Measurements from ENCODE around the gene EYA2. TPM values are rescaled to one million over a fixed set of nuclear protein-coding genes. Genes with fewer than 3 reads are reported as not detected.

EYA2 gene
- total RNA-seq, 1 experiment from 2014 or later, result 0.74 TPM

DNA sequence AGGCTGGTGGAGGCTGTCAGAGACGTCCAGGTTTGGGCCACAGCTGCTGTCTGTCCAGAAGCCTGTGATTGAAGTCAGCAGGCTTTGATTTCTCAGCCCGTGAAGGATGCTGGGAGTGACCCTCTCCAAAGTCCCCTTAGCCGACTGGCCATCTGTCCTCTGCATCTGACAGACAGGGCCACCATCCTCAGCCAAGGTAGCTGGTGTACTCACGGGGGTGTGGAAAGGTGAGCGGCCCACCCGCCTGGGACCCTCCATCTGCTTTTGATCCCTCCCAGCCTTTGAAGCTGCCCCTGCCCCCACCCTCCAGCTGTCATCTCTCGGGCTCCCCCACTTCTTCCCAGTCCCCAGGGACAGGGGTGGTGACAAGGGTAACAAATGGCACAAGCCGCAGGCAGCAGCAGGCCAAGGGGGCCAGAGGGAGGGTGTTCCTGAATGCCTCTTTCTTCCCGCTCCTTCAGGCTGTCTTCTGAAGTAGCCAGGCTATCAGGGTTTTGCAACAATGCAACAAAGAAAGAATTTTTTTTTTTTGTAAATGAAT lies 84.4 kb downstream of the EYA2 start:
- peak overlapping the region in 2 of 3 experiments; percentile 60 to 87; a peak in 3 of 7 replicates for H3K27ac Mint-ChIP-seq

More for the DNA sequence above, 84.4 kb downstream of the EYA2 start:
- Histone ChIP-seq H3K23me2 (ENCODE audit: insufficient read length, low read depth, low read length, poor library complexity, severe bottlenecking) (no peaks in the 10 kb centered on the region), H2BK12ac (ENCODE audit: insufficient read length, low read depth, low read length) (no peak overlapping the region), H3K18ac (ENCODE audit: insufficient read length, low read depth, low read length) (no peak overlapping the region), H2AFZ (ENCODE audit: low read length) (no peak overlapping the region), H3K4me1 (ENCODE audit: insufficient read depth, low read length) (no peaks in the 10 kb centered on the region), H3K27me3 (ENCODE audit: insufficient read depth, low read length) (no peaks in the 10 kb centered on the region), H2BK15ac (ENCODE audit: low read depth, low read length) (no peak overlapping the region), H3K79me2 (ENCODE audit: insufficient read depth, low read length) (no peaks in the 10 kb centered on the region), H3K9me3 (ENCODE audit: control insufficient read depth, low read depth, low read length) (no peaks in the 10 kb centered on the region), H2BK5ac (ENCODE audit: insufficient read length, low read length) (no peak overlapping the region), H4K20me1 (ENCODE audit: control insufficient read depth, insufficient read depth, insufficient read length) (no peaks in the 10 kb centered on the region), H3K23ac (ENCODE audit: insufficient read length, low read depth, low read length) (no peak overlapping the region), H2AK5ac (ENCODE audit: insufficient read length, low read length) (no peak overlapping the region), H3K4me2 (ENCODE audit: insufficient read depth, insufficient read length, low read length) (no peak overlapping the region), H3T11ph (ENCODE audit: low read length) (no peak overlapping the region), H4K5ac (ENCODE audit: insufficient read length, low read depth, low read length) (no peak overlapping the region), H3K79me1 (ENCODE audit: insufficient read depth, low read depth, low read length, poor library complexity, severe bottlenecking) (no peaks in the 10 kb centered on the region), H3K56ac (ENCODE audit: insufficient read length, low read depth, low read length) (no peak overlapping the region), H4K91ac (ENCODE audit: insufficient read length, low read depth, low read length) (no peak overlapping the region), H4K8ac (replicated peaks; ENCODE audit: insufficient read length, low read depth, low read length) (no peak overlapping the region), H3K4ac (ENCODE audit: low read depth, low read length) (no peak overlapping the region), H3K9ac (ENCODE audit: extremely low read depth, insufficient read length, low read length) (no peak overlapping the region), H2BK20ac (ENCODE audit: low read depth, low read length, poor library complexity, severe bottlenecking) (no peak overlapping the region), H3K27ac (ENCODE audit: insufficient read length, low read depth, low read length) (no peak overlapping the region), H3K14ac (ENCODE audit: insufficient read depth, low read length) (no peak overlapping the region; the same call in 1 of the 2 replicates), H2BK120ac (ENCODE audit: low read depth, low read length, poor library complexity, severe bottlenecking) (no peak overlapping the region)
- no CpG with 5 or more reads among the region's 9 CpGs for WGBS (ENCODE audit: extremely low coverage, insufficient read length, low lambda C conversion rate)
- H3K4me3 Mint-ChIP-seq, result no peak overlapping the region
- peaks cover 3% of the 10 kb centered on the region for H3K27me3 Mint-ChIP-seq (ENCODE audit: low read depth)
- DNase-seq, result no peak
- peaks cover 0 to 7% (median 2%) of the 10 kb centered on the region in 3 experiments; a peak in 3 of 7 replicates for H3K36me3 Mint-ChIP-seq (ENCODE audit: insufficient read depth in 1 of 3, low read depth in 3 of 3)
- peaks cover 14 to 19% of the 10 kb centered on the region in 2 experiments for H3K4me1 Mint-ChIP-seq
- TF ChIP-seq, protein P1, sequence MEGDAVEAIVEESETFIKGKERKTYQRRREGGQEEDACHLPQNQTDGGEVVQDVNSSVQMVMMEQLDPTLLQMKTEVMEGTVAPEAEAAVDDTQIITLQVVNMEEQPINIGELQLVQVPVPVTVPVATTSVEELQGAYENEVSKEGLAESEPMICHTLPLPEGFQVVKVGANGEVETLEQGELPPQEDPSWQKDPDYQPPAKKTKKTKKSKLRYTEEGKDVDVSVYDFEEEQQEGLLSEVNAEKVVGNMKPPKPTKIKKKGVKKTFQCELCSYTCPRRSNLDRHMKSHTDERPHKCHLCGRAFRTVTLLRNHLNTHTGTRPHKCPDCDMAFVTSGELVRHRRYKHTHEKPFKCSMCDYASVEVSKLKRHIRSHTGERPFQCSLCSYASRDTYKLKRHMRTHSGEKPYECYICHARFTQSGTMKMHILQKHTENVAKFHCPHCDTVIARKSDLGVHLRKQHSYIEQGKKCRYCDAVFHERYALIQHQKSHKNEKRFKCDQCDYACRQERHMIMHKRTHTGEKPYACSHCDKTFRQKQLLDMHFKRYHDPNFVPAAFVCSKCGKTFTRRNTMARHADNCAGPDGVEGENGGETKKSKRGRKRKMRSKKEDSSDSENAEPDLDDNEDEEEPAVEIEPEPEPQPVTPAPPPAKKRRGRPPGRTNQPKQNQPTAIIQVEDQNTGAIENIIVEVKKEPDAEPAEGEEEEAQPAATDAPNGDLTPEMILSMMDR (conservative IDR thresholded peaks at IDR 0.05), result no peak
- peaks cover 10 to 12% of the 10 kb centered on the region in 2 experiments for H3K9me3 Mint-ChIP-seq
